SKM-1 (cell line): Measurements from ENCODE around the gene GAS2L1.

Experiments
- DNase-seq: peaks from one replicate; lab custom pipeline; 2025; ENCODE audit not compliant: unreplicated experiment; lab: John Stamatoyannopoulos, UW

Gene GAS2L1

DNA sequence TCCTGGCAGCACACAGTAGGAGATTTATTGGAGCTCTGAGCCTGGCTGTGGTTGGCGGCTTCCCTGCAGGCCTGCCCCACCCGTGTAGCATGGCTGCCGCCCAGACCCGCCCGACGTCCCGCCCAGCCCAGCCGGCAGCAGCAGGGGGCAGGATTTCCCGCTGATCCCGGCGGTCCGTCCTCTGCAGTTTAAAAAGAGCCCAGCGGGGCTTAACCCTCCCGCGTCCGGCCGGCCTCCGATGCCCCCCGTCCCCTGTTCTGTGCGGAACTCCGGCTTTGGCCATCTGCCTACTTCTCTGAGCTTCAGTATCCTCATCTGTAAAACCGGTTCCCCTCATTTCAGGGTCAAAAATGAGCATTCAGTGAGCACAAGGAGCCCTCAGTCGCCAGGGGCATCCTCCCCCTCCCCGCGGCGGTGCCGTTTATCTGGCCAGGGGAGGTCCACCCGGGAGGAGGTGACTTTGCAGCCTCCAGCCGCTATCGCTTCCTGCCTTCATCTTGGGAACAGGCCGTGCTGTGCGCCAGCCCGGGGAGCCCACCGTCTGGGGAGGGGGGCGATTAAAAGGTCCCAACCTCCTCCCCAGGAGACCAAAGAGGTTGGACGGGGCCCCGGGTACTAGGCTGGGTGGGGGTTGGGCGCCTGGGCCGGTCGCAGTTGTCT, at the start of gene GAS2L1:
GAS2L1 (plus strand) TSS at position 476 of the 660 bp plus-strand sequence. CDS start 1,456 bp downstream, outside the sequence.
- peak; percentile 55 for DNase-seq

- DNase-seq, result no peak
Measured at GRCh38 chr22:29257751-29258181, 48.7 kb upstream of the GAS2L1 start.

DNA sequence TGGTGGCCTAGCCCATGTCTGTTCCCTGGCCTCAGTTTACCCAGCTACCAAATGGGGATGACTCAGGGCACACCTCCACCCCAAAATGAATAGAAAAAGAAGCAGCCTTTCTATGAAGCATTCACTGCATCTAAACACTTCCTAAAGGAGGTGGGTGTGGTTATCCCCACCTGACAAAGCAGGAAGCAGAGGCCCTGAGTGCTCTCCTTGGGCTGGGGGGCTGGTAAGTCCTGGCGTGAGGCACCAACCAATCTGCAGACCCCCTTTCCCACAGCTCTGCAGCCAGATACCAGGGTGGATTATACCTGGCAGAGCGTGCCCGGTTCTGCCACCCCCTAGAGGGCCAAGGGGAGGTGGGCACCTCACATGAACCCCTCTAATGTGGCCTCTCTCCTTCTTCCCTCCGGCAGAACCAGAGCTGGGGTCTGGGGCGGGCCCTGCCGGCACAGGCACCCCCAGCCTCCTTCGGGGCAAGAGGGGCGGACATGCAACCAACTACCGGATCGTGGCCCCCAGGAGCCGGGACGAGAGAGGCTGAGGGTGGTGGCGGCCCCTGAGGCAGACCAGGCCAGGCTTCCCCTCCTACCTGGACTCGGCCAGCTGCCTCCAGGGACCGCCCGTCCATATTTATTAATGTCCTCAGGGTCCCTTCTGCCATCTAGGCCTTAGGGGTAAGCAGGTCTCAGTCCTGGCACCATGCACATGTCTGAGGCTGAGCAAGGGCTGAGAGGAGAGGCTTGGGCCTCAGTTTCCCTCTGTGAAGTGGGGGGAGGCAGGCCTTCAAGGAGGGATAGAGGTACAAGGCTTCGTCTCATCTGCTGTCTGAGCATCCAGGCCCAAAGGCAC, 47.8 kb upstream of the GAS2L1 start:
- no peak for DNase-seq

GRCh38 chr22:29259253-29259899, 47.1 kb upstream of the GAS2L1 start:
- DNase-seq, result no peak

GRCh38 chr22:29260031-29260560, 46.4 kb upstream of the GAS2L1 start:
- DNase-seq, result no peak

- DNase-seq, result no peak
Measured at GRCh38 chr22:29260601-29261315, 45.7 kb upstream of the GAS2L1 start.

DNA sequence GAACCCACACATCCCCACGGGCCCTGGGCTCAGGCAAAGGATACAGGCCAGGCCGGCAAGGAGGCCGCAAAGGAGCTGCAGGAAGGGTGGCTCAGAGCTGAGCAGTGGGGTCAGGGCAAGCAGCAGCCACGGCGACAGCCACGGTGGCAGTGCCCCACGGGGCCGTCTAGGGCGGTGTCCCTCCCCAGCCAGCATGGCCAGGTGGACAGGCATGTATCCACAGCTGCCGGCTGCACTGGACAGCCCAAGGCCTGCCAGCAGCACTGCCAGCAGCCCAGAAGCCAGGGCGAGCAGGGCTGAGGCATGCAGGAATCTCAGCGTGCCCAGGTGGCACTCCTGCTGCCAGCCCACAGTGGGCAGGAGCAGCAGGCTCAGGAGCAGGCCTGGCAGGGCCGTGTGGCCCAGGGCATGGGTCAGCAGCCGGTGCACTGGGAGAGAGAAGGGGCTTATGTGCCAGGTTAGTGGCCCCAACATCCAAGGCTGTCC, 42.6 kb upstream of the GAS2L1 start:
- DNase-seq, result no peak

DNA sequence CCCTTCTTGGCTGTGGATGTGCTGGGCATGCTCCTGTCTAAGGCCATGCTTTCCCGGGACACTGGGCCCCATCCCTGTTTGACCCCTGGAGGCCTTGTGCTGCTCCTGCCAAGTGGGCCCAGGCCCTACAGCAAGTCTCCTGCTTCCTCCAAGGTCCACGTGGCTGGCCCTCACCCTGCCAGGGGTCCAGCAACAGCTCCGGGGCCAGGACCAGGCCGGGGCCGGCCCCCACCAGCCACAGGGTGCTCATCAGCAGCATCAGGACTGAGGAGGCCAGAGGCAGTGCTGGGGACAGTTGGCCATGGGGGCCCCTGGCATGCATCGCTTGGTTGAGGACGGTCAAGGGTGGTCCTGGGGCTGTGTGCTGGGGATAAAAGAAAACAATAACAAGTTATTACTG, 41.1 kb upstream of the GAS2L1 start:
- DNase-seq, result no peak

DNA sequence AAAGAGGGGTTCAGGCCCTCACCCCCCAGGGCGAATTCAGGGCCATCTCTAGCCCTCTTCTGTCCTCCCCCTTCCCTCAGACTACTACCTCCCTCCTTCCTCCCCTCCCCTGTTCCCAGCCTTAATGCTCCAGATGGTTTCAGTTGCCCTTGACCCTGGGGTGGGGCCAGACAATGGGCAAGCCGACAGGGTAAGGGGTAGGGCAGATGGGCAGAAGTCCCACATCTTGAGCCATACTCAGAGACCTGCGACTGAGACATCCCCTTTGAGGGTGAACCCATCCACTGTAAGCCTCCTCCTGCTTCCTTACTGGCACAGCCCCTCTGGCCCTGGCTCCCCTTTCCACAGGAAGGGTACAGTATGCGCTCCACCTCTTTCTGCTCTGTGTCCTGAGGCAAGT, 40.5 kb upstream of the GAS2L1 start:
- no peak for DNase-seq

- DNase-seq, result no peak
Measured at GRCh38 chr22:29266564-29267461, 39.6 kb upstream of the GAS2L1 start.

DNA sequence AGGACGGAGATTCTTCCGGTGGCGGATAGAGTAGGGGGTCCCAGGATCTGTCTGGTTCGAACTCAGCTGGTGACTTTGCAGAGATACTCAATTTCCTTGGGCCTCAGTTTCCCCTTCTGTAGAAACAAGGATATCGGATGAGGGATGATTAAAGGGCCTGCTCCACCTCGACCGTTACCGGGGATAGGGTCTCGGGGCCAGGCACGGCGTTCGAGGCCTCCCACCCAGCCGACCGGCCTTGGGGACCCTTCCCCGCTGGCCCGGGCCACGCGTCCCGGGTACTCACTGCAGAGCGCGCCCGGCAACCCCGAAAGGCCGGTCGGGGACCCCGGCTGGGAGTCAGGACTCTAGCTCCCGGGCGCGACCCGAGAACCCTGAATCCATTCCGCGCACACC, 39.0 kb upstream of the GAS2L1 start:
- DNase-seq, result no peak

GRCh38 chr22:29267858-29268510, 38.5 kb upstream of the GAS2L1 start, which contains the start of the genes EWSR1 and RHBDD3:
EWSR1 (plus strand) TSS chr22:29268268; CDS start chr22:29268337, 69 bp downstream.
RHBDD3 (minus strand) TSS chr22:29267981; CDS start chr22:29265626, 2,355 bp downstream.
- peak; percentile 95 for DNase-seq

DNA sequence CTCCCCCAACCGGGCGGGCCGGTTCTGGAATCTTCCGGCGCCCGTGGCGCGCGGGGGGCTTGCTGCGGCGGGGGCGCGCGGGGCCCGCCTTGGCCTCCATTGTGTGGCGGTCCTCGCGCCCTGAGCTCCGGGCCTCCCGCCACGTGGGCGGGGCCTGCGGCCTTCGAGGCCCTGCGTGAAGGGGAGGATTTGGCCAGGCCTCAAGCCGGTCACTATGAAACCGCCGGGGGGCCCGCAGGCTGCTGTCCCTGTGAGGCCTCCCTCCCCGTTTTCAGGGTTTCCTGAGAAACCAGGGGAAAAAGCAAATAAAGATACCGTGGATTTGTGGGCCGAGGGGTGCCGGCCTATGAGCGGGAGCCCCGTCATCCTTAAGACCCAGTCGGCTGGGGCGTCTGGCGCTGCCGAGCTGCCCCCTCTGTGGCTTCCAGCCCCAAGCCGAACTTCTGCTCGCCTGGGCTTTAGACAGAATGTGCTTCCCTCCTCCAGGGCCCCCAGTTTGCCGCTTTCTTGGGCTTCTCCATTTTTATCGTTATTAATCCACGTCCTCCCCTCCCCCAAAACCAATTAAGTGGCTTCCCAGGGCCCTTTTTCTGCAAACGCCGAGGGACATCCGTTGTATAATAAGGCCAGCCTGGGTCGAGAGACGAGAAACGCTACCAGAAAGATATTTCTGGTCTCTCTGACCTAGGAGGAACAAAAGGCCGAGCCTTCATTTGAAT, 37.8 kb upstream of the GAS2L1 start:
- DNase-seq, result no peak

DNA sequence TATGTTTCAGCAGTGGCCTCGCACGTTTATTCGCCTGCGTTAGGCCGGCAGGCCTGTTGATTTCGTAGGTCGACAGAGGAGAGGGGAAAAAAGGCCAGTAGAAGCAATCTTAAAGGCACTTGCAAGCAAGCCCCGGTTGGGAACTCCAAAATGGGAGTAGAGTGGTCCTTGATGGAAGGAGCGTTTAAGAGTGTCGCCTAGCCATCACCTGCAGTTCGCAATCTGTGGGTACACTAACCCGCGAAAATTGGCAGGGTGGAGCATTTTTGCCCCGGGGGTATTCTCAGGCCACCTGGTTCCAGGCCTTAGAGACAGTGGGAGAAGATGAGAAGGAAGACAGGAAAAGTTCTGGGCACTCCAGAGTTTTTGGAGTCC, 37.2 kb upstream of the GAS2L1 start:
- no peak for DNase-seq

DNA sequence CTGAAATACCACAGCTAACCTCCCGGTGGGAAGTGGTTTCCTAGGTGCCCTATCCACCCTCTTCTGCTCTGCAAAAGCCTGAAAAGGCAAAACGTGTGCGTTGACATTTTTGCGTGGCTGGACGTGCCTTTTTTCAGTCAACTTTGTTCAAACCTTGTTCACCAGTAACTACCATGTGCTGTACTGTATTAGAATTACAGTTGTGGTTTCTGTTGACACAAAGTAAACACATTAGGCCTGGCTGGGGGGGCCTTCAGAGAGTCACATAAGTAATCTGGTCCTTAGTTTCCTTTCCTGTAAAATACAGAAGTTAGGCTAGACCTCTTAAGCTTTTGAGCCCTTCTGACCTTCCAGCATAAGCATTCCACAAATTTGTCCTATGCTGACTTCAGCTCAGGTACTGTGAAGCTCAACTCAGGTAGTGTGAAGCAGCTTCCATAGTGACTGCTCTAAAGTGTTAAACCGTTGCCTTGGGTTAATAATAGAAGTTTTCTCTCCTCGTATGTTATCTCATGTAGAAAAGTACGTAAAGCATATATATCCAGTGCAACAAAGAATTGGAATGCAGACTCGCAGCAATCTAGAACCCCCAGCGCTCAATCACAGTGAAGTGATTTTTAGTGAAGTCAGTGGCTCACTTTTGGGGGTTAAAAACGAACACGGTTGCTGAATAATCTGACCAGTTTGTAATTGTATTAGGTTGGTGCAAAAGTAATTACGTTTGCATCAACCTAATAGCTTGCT, 36.5 kb upstream of the GAS2L1 start:
- no peak for DNase-seq

- DNase-seq, result no peak
Measured at GRCh38 chr22:29270475-29271271, 35.8 kb upstream of the GAS2L1 start.

DNA sequence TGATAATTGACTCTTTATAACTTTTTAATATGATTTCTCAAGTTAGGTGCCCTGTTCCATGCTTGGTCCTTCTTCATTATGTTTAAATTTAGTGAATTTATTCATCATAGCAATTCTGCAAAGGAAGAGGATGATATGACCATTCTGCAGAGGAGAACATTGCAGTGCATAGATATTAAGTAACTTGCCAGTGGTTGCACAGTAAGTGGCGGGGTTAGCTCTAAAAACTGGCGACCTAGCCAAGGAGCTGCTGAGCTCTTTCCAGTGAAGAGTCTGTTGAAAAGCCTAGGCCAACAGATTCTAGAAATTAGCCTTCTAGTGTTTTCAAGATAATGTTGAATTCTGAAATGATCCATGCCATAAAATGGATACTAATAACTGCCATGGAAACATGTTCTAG, 33.8 kb upstream of the GAS2L1 start:
- no peak for DNase-seq
